Stomach (tissue), 9 donors: ENCODE results near the gene C15orf39. TPM values are rescaled to one million over a fixed set of nuclear protein-coding genes. Genes with fewer than 3 reads are reported as not detected.

Source experiments
- DNase-seq, 2 donors: peaks; one replicate each; pipeline versions ENCODE4 v3.0.0 to v3.0.0-alpha.2; 2013 to 2019
- H3K27ac ChIP-seq, 5 donors: fragments of 200-600 bp in 4 of 5; sonication (generic) in 4 of 5; one replicate each; pipeline ENCODE4 v1.5.1; 2013 to 2019; ENCODE audit warnings: mild to moderate bottlenecking in 1 of 5, moderate library complexity in 1 of 5
- H3K27me3 ChIP-seq, 3 donors: fragments of 200-600 bp; sonication (generic); one replicate each; pipeline ENCODE4 v1.5.1; 2017 to 2019; ENCODE audit warnings: mixed run types in 1 of 3
- H3K36me3 ChIP-seq, 4 donors: fragments of 200-600 bp; sonication (generic); 1 replicate in 3 of 4; 2 replicates in 1 of 4; pipeline ENCODE4 v1.5.1; 2016 to 2019
- H3K4me1 ChIP-seq, 4 donors: fragments of 200-600 bp; sonication (generic); one replicate each; pipeline ENCODE4 v1.5.1; 2016 to 2019
- H3K4me3 ChIP-seq, 4 donors: fragments of 200-600 bp; sonication (generic) in 3 of 4; one replicate each; pipeline ENCODE4 v1.5.1; 2016 to 2019; ENCODE audit warnings: mild to moderate bottlenecking in 1 of 4
- H3K9me3 ChIP-seq, 4 donors: fragments of 200-600 bp; sonication (generic); one replicate each; pipeline ENCODE4 v1.5.1; 2016 to 2019
- CTCF ChIP-seq, 7 experiments: fragments of 450-650 bp in 4 of 7; fragments of 200-600 bp in 3 of 7; sonication (generic) in 3 of 7; IDR thresholded peaks; one replicate each; pipeline ENCODE4 v1.5.1; 2016 to 2019; ENCODE audit warnings: antibody characterized with exemption in 7 of 7, control low read depth in 2 of 7, mild to moderate bottlenecking in 1 of 7
- EP300 ChIP-seq: sonication (generic); formaldehyde crosslinking; IDR thresholded peaks from one replicate; pipeline ENCODE4 v1.6.1; 2017; ENCODE audit warnings: antibody characterized with exemption
- POLR2A ChIP-seq, 4 donors: fragments of 450-650 bp; IDR thresholded peaks; one replicate each; pipeline ENCODE4 v1.6.1; 2016; ENCODE audit warnings: antibody characterized with exemption in 4 of 4, control low read depth in 2 of 4, mild to moderate bottlenecking in 1 of 4, moderate library complexity in 1 of 4
- POLR2AphosphoS5 ChIP-seq, 3 donors: sonication (generic); formaldehyde crosslinking; IDR thresholded peaks; one replicate each; pipeline ENCODE4 v1.6.1; 2016; ENCODE audit warnings: antibody characterized with exemption in 3 of 3
- WGBS, 5 donors: extraction: QIAGEN DNeasy Blood & Tissue Kit in 3 of 5; methylation state at CpG; one replicate each; pipeline versions ENCODE4 v1.1.5 to v1.1.7; 2013 to 2018; 5-methylcytosine and 5-hydroxymethylcytosine counted together
- intact Hi-C: fragments of 100-400 bp; cut with DNase I; formaldehyde crosslinking; loops from one replicate; pipeline ENCODE4 v1.15.1; 2023; ENCODE audit warnings: low total_unique reads
- polyA plus RNA-seq, 3 donors: library from polyadenylated mRNA; stranded (reverse); fragments of 200-250 nt; gene quantifications; one replicate each; pipeline ENCODE4 v1.2.3, GENCODE V29; 2013
- total RNA-seq, 5 donors: library from RNA; depleted of rRNA; stranded (reverse); fragments of >200 nt; gene quantifications; one replicate each; pipeline versions ENCODE4 v1.1.0 to v1.2.3, GENCODE V29; 2014 to 2016
- donor health status: healthy with polysubstance abuse.
- donor health status: Bipolar disorder and iron deficiency.
- donor health status: healthy.

Gene C15orf39
- total and polyA plus RNA-seq, 8 donors, result 3.1 to 29.1 (median 11.1) TPM

GRCh38 chr15:75170203-75170602 is 31.5 kb upstream of the C15orf39 start:
- WGBS, 5 donors, result 92 to 100% (median 100%) methylated on average over 1 of the region's 1 CpG
- Histone ChIP-seq H3K4me1 (peaks cover 0 to 6% (median 1%) of the 10 kb centered on the region in 4 donors), H3K27me3 (no peaks in the 10 kb centered on the region), H3K4me3 (no peak overlapping the region), H3K9me3 (peaks cover 0 to 10% (median 2%) of the 10 kb centered on the region in 4 donors), H3K36me3 (no peaks in the 10 kb centered on the region), H3K27ac (no peak overlapping the region)
- intact Hi-C loops, result no loop called here
- TF ChIP-seq POLR2AphosphoS5 (IDR thresholded peaks at IDR 0.05) (no peak), POLR2A (IDR thresholded peaks at IDR 0.05) (no peak)
- no peak for DNase-seq

GRCh38 chr15:75170711-75171341 is 30.9 kb upstream of the C15orf39 start:
- TF ChIP-seq EP300, result no peak
- TF ChIP-seq CTCF (IDR thresholded peaks at IDR 0.05), result no peak
- TF ChIP-seq POLR2A (IDR thresholded peaks at IDR 0.05), result no peak
- TF ChIP-seq POLR2AphosphoS5 (IDR thresholded peaks at IDR 0.05), result no peak
- no peak overlapping the region for H3K27ac ChIP-seq
- peaks cover 0 to 10% (median 2%) of the 10 kb centered on the region in 4 donors for H3K9me3 ChIP-seq
- H3K4me3 ChIP-seq, result no peak overlapping the region
- DNase-seq, result no peak
- WGBS, 5 donors, result 81 to 87% (median 85%) methylated on average over 6 of the region's 6 CpGs
- H3K36me3 ChIP-seq, result no peaks in the 10 kb centered on the region
- no peaks in the 10 kb centered on the region for H3K27me3 ChIP-seq
- peaks cover 1 to 12% (median 6%) of the 10 kb centered on the region in 4 donors for H3K4me1 ChIP-seq
- intact Hi-C loops, result no loop called here

DNA sequence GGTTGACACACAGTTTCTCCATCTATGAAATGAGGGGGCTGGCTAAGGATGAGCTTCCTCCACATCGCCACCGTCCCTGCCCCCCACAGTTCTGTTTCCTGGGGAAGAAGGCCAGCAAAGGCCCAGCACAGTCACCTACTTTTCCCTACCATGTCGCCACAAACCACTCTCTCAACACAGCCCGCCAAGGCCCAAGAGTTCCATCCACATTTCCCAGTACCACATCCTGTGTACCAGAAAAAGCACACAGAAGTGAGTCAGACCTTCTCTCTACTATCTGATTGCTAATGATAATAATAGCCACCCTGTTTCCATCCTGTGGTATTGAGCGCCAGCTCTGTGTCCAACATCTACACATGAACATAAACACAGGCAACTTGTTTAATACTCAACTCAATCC is 30.3 kb upstream of the C15orf39 start:
- peaks cover 7 to 18% (median 12%) of the 10 kb centered on the region in 4 donors for H3K4me1 ChIP-seq
- no peaks in the 10 kb centered on the region for H3K27me3 ChIP-seq
- peaks cover 0 to 10% (median 2%) of the 10 kb centered on the region in 4 donors for H3K9me3 ChIP-seq
- H3K27ac ChIP-seq, result no peak overlapping the region
- no peak overlapping the region for H3K4me3 ChIP-seq
- no peak for DNase-seq
- intact Hi-C loops, result no loop called here
- H3K36me3 ChIP-seq, result no peaks in the 10 kb centered on the region
- WGBS, 5 donors, result 64 to 78% (median 74%) methylated on average over 5 of the region's 5 CpGs
- TF ChIP-seq POLR2A (IDR thresholded peaks at IDR 0.05), result no peak
- TF ChIP-seq CTCF (IDR thresholded peaks at IDR 0.05), result no peak
- no peak for TF ChIP-seq POLR2AphosphoS5 (IDR thresholded peaks at IDR 0.05)
- TF ChIP-seq EP300, result no peak

DNA sequence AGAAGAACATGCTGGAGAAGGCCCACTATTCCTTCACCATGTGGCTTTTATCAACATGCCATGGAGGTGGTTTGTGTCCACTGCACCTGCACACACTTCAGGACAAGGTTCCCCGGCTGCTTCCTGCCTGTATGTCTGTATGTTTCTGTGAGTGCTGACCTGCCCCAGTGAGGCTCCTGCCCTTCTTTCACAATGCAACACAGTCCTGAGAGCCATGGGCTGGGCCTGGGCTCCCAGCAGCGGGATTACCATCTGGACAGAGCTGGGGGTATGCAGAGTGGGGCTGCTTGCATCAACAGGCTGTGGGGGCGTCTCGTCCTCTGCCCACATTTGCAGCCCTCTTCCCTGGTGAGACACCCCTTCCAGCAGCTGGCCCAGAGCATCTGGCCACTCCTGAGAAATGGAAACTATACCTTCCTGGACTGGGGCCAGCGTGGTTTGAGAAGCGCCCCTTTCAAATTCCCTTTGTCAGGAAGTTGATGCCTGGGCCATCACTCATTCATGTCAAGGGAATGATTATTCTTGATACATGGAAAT is 29.3 kb upstream of the C15orf39 start:
- DNase-seq, result no peak
- Histone ChIP-seq H3K9me3 (peaks cover 0 to 10% (median 2%) of the 10 kb centered on the region in 4 donors), H3K4me3 (no peak overlapping the region), H3K27me3 (no peaks in the 10 kb centered on the region), H3K36me3 (no peaks in the 10 kb centered on the region), H3K27ac (no peak overlapping the region), H3K4me1 (peaks cover 17 to 28% (median 21%) of the 10 kb centered on the region in 4 donors)
- WGBS, 5 donors, result 86 to 91% (median 90%) methylated on average over 5 to 6 of the region's 6 CpGs
- no peak for TF ChIP-seq POLR2A (IDR thresholded peaks at IDR 0.05)
- intact Hi-C loops, result no loop called here

DNA sequence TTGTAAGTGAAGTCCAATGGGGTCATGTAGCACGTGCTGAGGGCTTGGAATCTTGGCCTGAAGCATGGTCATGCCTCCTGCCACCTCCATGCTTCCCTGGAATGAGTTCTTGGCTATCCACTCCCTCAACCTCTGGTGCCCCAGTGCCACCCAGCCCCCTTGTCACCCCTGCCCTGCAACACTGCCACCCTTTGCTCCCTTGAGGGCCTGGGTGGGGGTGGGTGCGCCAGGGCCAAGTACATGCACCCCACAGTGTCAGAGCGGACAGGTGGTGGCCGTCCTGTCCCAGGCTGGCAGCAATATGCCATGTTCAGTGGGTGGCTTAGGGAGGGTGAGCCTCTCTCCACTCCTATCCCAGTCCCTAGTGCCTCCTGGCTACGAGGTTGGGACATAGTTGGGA is 27.6 kb upstream of the C15orf39 start:
- Histone ChIP-seq H3K36me3 (no peaks in the 10 kb centered on the region), H3K27ac (no peak overlapping the region), H3K4me1 (peaks cover 34 to 45% (median 39%) of the 10 kb centered on the region in 4 donors), H3K27me3 (peaks cover 0 to 9% (median 0%) of the 10 kb centered on the region in 3 donors), H3K9me3 (peaks cover 0 to 5% (median 2%) of the 10 kb centered on the region in 4 donors), H3K4me3 (no peak overlapping the region)
- DNase-seq, result no peak
- TF ChIP-seq POLR2AphosphoS5 (IDR thresholded peaks at IDR 0.05) (no peak), EP300 (no peak), CTCF (IDR thresholded peaks at IDR 0.05) (no peak), POLR2A (IDR thresholded peaks at IDR 0.05) (no peak)
- WGBS, 5 donors, result 95 to 100% (median 98%) methylated on average over 2 to 5 of the region's 5 CpGs
- intact Hi-C loops, result no loop called here
